B cell (primary cell): ENCODE results near the gene FEM1B.

Source experiments
- CTCF ChIP-seq: fragments of 200-600 bp; IDR thresholded peaks from one replicate; pipeline ENCODE4 v1.8.0; 2022; ENCODE audit warnings: antibody characterized with exemption, mild to moderate bottlenecking
- EZH2 ChIP-seq: IDR thresholded peaks from 2 replicates; pipeline ENCODE4 v1.6.1; 2012; ENCODE audit warnings: borderline replicate concordance, low read depth, mild to moderate bottlenecking, moderate library complexity, low read length; ENCODE audit not compliant: insufficient read depth, poor library complexity, severe bottlenecking

- no peak for TF ChIP-seq EZH2
- no peak for TF ChIP-seq CTCF
Measured at GRCh38 chr15:68302729-68303128, 25.2 kb downstream of the FEM1B start.
